HEK293 (cell line): ENCODE results near the gene GPER1.

Experiments
- CTCF ChIA-PET: fragments of 350-600 bp; formaldehyde crosslinking; extraction: SDS; loops from one replicate; lab custom pipeline; 2021; ENCODE audit warnings: antibody characterized with exemption; lab: Yijun Ruan, JAX
- POLR2A ChIA-PET: fragments of 300-600 bp; formaldehyde crosslinking; extraction: SDS; loops from one replicate; lab custom pipeline; 2020; ENCODE audit warnings: antibody characterized with exemption, inconsistent platforms; lab: Yijun Ruan, JAX
- H3K27ac ChIP-seq: fragments of 200-500 bp; sonication (Bioruptor generic); 2 replicates; pipeline ENCODE4 v1.5.1; 2014; ENCODE audit warnings: low read depth, low read length, control low read depth, inconsistent platforms; ENCODE audit errors: extremely low read depth
- H3K36me3 ChIP-seq, 2 experiments: fragments of 200-500 bp in 1 of 2; sonication (Bioruptor generic) in 1 of 2; 1 replicate in 1 of 2; 2 replicates in 1 of 2; pipeline ENCODE4 v1.5.1; 2014 to 2017; ENCODE audit warnings: inconsistent platforms in 2 of 2, low read length in 2 of 2; ENCODE audit not compliant: control insufficient read depth in 2 of 2, insufficient read depth in 1 of 2
- H3K4me1 ChIP-seq: fragments of 200-500 bp; sonication (Bioruptor generic); 2 replicates; pipeline ENCODE4 v1.5.1; 2014; ENCODE audit warnings: mild to moderate bottlenecking, low read length, inconsistent platforms; ENCODE audit not compliant: control insufficient read depth, insufficient read depth
- H3K4me3 ChIP-seq: 2 replicates; pipeline ENCODE4 v1.5.1; 2011; ENCODE audit warnings: low read depth, mild to moderate bottlenecking, control low read depth, low read length, moderate library complexity
- H3K9me3 ChIP-seq: fragments of 200-500 bp; sonication (Bioruptor generic); 2 replicates; pipeline ENCODE4 v1.5.1; 2014; ENCODE audit warnings: low read depth, low read length, inconsistent platforms; ENCODE audit not compliant: control insufficient read depth, insufficient read depth
- BCL11B ChIP-seq: fragments of 450-650 bp; formaldehyde crosslinking; IDR thresholded peaks from 2 replicates; pipeline ENCODE4 v1.5.1; 2016; ENCODE audit warnings: low read depth, missing biosample characterization, missing genetic modification characterization
- EGR2 ChIP-seq: fragments of 450-650 bp; formaldehyde crosslinking; IDR thresholded peaks from 2 replicates; pipeline ENCODE4 v1.5.1; 2016; ENCODE audit warnings: low read depth, missing biosample characterization, missing genetic modification characterization
- IKZF3 ChIP-seq: fragments of 450-650 bp; IDR thresholded peaks from 2 replicates; pipeline ENCODE4 v1.5.0; 2018; ENCODE audit warnings: missing biosample characterization, mild to moderate bottlenecking, missing genetic modification characterization, moderate library complexity
- ZBTB17 ChIP-seq: fragments of 450-650 bp; formaldehyde crosslinking; IDR thresholded peaks from 2 replicates; pipeline ENCODE4 v1.5.1; 2016; ENCODE audit warnings: missing biosample characterization, missing genetic modification characterization
- ZBTB48 ChIP-seq: fragments of 450-650 bp; formaldehyde crosslinking; IDR thresholded peaks from 2 replicates; pipeline ENCODE4 v1.5.1; 2016; ENCODE audit warnings: missing biosample characterization, missing genetic modification characterization
- ZFHX2 ChIP-seq: fragments of 450-650 bp; formaldehyde crosslinking; conservative IDR thresholded peaks from 2 replicates; pipeline ENCODE4 v1.5.1; 2016; ENCODE audit warnings: missing biosample characterization, missing genetic modification characterization
- ZNF114 ChIP-seq: fragments of 450-650 bp; formaldehyde crosslinking; IDR thresholded peaks from 2 replicates; pipeline ENCODE4 v1.5.0; 2017; ENCODE audit warnings: missing biosample characterization, missing genetic modification characterization
- ZNF146 ChIP-seq: fragments of 450-650 bp; formaldehyde crosslinking; IDR thresholded peaks from 2 replicates; pipeline ENCODE4 v1.5.1; 2016; ENCODE audit warnings: missing biosample characterization, missing genetic modification characterization
- ZNF175 ChIP-seq: fragments of 450-650 bp; formaldehyde crosslinking; IDR thresholded peaks from 2 replicates; pipeline ENCODE4 v1.5.1; 2016; ENCODE audit warnings: missing biosample characterization, missing genetic modification characterization
- ZNF221 ChIP-seq: fragments of 450-650 bp; formaldehyde crosslinking; IDR thresholded peaks from 2 replicates; pipeline ENCODE4 v1.5.1; 2017; ENCODE audit warnings: missing biosample characterization, missing genetic modification characterization, borderline replicate concordance
- ZNF404 ChIP-seq: fragments of 450-650 bp; formaldehyde crosslinking; IDR thresholded peaks from 2 replicates; pipeline ENCODE4 v1.5.1; 2017; ENCODE audit warnings: missing biosample characterization, missing genetic modification characterization
- ZNF521 ChIP-seq: fragments of 450-650 bp; formaldehyde crosslinking; IDR thresholded peaks from 2 replicates; pipeline ENCODE4 v1.5.1; 2017; ENCODE audit warnings: missing biosample characterization, mild to moderate bottlenecking, missing genetic modification characterization
- ZNF664 ChIP-seq: fragments of 450-650 bp; formaldehyde crosslinking; IDR thresholded peaks from 2 replicates; pipeline ENCODE4 v1.5.1; 2016; ENCODE audit warnings: missing biosample characterization, missing genetic modification characterization
- ZNF701 ChIP-seq: fragments of 450-650 bp; formaldehyde crosslinking; IDR thresholded peaks from 2 replicates; pipeline ENCODE4 v1.5.1; 2016; ENCODE audit warnings: missing biosample characterization, missing genetic modification characterization
- ZNF768 ChIP-seq: fragments of 450-650 bp; formaldehyde crosslinking; IDR thresholded peaks from 2 replicates; pipeline ENCODE4 v1.5.1; 2018; ENCODE audit warnings: missing biosample characterization, mild to moderate bottlenecking, missing genetic modification characterization
- ZSCAN30 ChIP-seq: fragments of 450-650 bp; IDR thresholded peaks from 2 replicates; pipeline ENCODE4 v1.5.1; 2018; ENCODE audit warnings: missing biosample characterization, mild to moderate bottlenecking, missing genetic modification characterization, moderate library complexity
- TF ChIP-seq, protein P1 (sequence below): fragments of 450-650 bp; formaldehyde crosslinking; IDR thresholded peaks from 2 replicates; pipeline ENCODE4 v1.5.1; 2016; ENCODE audit warnings: missing biosample characterization, missing genetic modification characterization, low read depth
- TF ChIP-seq, protein P2 (sequence below): fragments of 450-650 bp; formaldehyde crosslinking; IDR thresholded peaks from 2 replicates; pipeline ENCODE4 v1.5.1; 2016; ENCODE audit warnings: missing biosample characterization, missing genetic modification characterization, low read depth

The GPER1 gene

DNA sequence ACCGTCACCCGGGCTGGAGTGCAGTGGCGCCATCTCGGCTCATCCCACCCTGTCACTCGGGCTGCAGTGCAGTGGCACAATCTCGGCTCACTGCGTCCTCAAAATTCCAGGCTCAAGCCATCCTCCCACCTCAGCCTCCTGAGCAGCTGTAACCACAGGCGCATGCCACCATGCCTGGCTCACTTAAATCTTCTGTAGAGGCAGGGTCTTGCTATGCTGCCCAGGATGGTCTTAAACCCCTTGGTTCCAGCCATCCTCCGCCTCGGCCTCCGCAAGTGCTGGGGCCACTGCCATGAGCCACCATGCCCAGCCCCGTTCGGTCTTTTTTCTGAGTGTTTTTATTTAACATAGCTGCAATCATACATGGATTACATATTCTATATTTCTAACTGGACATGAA is 41.5 kb downstream of the GPER1 start:
- Histone ChIP-seq H3K4me1 (no peaks in the 10 kb centered on the region), H3K9me3 (no peaks in the 10 kb centered on the region), H3K36me3 (peaks cover 5 to 23% of the 10 kb centered on the region in 2 experiments; a peak in 2 of 3 replicates), H3K4me3 (no peak overlapping the region), H3K27ac (no peak overlapping the region)
- CTCF ChIA-PET: interaction anchor here (0.7 to 1.3 kb wide), 3 partner anchors 8 to 136 kb away, joined by 3 to 5 read pairs (median 3); a partner anchor contains a TSS
- no peak for TF ChIP-seq ZNF146 (tag by site-specific recombination)
- TF ChIP-seq ZSCAN30: no peak
- TF ChIP-seq, protein P1, sequence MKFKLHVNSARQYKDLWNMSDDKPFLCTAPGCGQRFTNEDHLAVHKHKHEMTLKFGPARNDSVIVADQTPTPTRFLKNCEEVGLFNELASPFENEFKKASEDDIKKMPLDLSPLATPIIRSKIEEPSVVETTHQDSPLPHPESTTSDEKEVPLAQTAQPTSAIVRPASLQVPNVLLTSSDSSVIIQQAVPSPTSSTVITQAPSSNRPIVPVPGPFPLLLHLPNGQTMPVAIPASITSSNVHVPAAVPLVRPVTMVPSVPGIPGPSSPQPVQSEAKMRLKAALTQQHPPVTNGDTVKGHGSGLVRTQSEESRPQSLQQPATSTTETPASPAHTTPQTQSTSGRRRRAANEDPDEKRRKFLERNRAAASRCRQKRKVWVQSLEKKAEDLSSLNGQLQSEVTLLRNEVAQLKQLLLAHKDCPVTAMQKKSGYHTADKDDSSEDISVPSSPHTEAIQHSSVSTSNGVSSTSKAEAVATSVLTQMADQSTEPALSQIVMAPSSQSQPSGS (tag by site-specific recombination): no peak
- no peak for TF ChIP-seq ZNF404 (tag by site-specific recombination)
- TF ChIP-seq ZBTB48 (tag by site-specific recombination): no peak
- TF ChIP-seq ZBTB17 (tag by site-specific recombination): no peak
- no peak for TF ChIP-seq ZNF114 (tag by site-specific recombination)
- no peak for TF ChIP-seq ZNF701 (tag by site-specific recombination)
- TF ChIP-seq ZNF664 (tag by site-specific recombination): no peak
- TF ChIP-seq EGR2: no peak
- no peak for TF ChIP-seq ZNF768 (tag by site-specific recombination)
- TF ChIP-seq IKZF3: no peak
- no peak for TF ChIP-seq ZNF521 (tag by site-specific recombination)
- TF ChIP-seq ZFHX2 (tag by site-specific recombination): no peak
- no peak for TF ChIP-seq ZNF221
- TF ChIP-seq BCL11B (tag by site-specific recombination): no peak
- TF ChIP-seq, protein P2, sequence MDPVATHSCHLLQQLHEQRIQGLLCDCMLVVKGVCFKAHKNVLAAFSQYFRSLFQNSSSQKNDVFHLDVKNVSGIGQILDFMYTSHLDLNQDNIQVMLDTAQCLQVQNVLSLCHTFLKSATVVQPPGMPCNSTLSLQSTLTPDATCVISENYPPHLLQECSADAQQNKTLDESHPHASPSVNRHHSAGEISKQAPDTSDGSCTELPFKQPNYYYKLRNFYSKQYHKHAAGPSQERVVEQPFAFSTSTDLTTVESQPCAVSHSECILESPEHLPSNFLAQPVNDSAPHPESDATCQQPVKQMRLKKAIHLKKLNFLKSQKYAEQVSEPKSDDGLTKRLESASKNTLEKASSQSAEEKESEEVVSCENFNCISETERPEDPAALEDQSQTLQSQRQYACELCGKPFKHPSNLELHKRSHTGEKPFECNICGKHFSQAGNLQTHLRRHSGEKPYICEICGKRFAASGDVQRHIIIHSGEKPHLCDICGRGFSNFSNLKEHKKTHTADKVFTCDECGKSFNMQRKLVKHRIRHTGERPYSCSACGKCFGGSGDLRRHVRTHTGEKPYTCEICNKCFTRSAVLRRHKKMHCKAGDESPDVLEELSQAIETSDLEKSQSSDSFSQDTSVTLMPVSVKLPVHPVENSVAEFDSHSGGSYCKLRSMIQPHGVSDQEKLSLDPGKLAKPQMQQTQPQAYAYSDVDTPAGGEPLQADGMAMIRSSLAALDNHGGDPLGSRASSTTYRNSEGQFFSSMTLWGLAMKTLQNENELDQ (tag by site-specific recombination): no peak
- POLR2A ChIA-PET: no interaction called here

DNA sequence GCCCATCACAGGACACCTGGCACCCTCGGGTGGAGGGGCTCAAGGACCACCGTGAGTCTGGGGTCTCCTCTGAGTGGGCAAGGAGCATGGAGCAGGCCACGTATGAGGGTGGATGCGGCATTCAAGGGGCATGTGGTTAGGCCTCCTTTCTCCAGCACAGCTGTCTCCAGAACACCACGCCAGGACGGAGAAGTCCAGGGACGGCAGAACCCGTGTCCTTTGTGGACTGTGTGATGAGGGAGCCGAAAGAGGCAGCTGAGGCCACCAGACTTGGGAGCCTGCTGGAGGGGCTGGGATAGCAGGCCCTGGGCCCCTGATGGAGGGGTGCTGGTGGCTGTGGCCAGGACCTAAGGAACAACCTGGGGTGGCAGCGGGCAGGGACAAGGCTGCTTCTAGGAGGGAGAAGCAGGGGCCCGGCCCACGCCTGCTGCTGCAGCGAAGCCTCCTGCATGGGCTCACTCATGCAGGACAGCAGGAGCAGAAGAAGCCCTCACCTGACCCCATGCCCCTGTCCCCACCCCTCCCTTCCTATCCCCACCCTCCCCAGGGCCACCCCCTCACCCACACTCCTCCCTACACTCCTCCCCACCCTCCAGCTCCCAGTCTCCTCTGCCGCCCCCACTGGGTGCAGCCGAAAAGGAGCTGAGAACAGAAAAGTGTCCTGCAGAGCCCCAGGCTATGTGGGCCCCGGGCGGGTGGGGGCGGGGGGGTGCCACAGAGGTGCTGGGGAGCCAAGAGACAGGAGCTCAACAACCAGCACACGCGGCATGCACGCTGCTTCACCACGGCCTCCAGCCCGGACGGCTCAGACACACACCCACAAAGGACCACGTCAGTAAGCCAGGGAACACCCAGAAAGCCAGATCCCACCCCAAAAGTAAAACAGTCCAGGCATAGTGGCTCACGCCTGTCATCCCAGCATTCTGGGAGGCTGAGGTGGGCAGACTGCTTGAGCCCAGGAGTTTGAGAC is 42.4 kb downstream of the GPER1 start:
- no peak for TF ChIP-seq ZNF175 (tag by site-specific recombination)
- H3K36me3 ChIP-seq: peaks cover 5 to 18% of the 10 kb centered on the region in 2 experiments; a peak in 2 of 3 replicates
- no peak overlapping the region for H3K27ac ChIP-seq
- ChIA-PET POLR2A (no interaction called here), CTCF (interaction anchor here (0.7 to 1.3 kb wide), 3 partner anchors 8 to 137 kb away, joined by 3 to 5 read pairs (median 3); a partner anchor contains a TSS)
- no peaks in the 10 kb centered on the region for H3K4me1 ChIP-seq
- H3K4me3 ChIP-seq: no peak overlapping the region
- no peaks in the 10 kb centered on the region for H3K9me3 ChIP-seq
